Tibial nerve (tissue), 4 donors: ENCODE data around the gene GATAD1. TPM values are rescaled to one million over a fixed set of nuclear protein-coding genes. Genes with fewer than 3 reads are reported as not detected.

Experiments
- DNase-seq, 2 donors: peaks; one replicate each; pipeline ENCODE4 v3.0.0-alpha.2; 2019; ENCODE audit warnings: low spot score in 2 of 2
- H3K27ac ChIP-seq, 4 donors: fragments of 200-600 bp; sonication (generic) in 3 of 4; one replicate each; pipeline ENCODE4 v1.5.1; 2017 to 2019; ENCODE audit warnings: mild to moderate bottlenecking in 1 of 4
- H3K27me3 ChIP-seq, 2 donors: fragments of 200-600 bp; sonication (generic) in 1 of 2; one replicate each; pipeline versions ENCODE4 v1.5.1 to v1.6.0; 2017 to 2019
- H3K36me3 ChIP-seq, 3 donors: fragments of 200-600 bp; sonication (generic); one replicate each; pipeline ENCODE4 v1.5.1; 2018 to 2019
- H3K4me1 ChIP-seq, 4 donors: fragments of 200-600 bp; sonication (generic) in 3 of 4; one replicate each; pipeline ENCODE4 v1.5.1; 2017 to 2019
- H3K4me3 ChIP-seq, 4 donors: fragments of 200-600 bp; sonication (generic) in 3 of 4; one replicate each; pipeline ENCODE4 v1.5.1; 2017 to 2019; ENCODE audit warnings: mild to moderate bottlenecking in 1 of 4, moderate library complexity in 1 of 4
- H3K9me3 ChIP-seq, 4 donors: fragments of 200-600 bp; sonication (generic) in 3 of 4; one replicate each; pipeline ENCODE4 v1.5.1; 2017 to 2019
- EP300 ChIP-seq, 2 donors: sonication (generic); formaldehyde crosslinking; IDR thresholded peaks; one replicate each; pipeline ENCODE4 v1.6.1; 2017; ENCODE audit warnings: antibody characterized with exemption in 2 of 2, mild to moderate bottlenecking in 1 of 2
- POLR2A ChIP-seq, 2 donors: fragments of 450-650 bp; IDR thresholded peaks; one replicate each; pipeline ENCODE4 v1.6.1; 2017; ENCODE audit warnings: antibody characterized with exemption in 2 of 2, mild to moderate bottlenecking in 2 of 2, moderate library complexity in 2 of 2
- WGBS, 2 donors: methylation state at CpG; one replicate each; pipeline ENCODE4 v1.1.5; 2018; 5-methylcytosine and 5-hydroxymethylcytosine counted together
- total RNA-seq, 4 donors: library from RNA; depleted of rRNA; stranded (reverse); fragments of >200 nt; gene quantifications; one replicate each; pipeline ENCODE4 v1.1.0, GENCODE V29; 2016
- TF ChIP-seq, protein P1 (sequence below), 5 experiments: fragments of 200-600 bp in 3 of 5; fragments of 450-650 bp in 2 of 5; sonication (generic) in 3 of 5; IDR thresholded peaks; one replicate each; pipeline ENCODE4 v1.5.1; 2016 to 2019; ENCODE audit warnings: antibody characterized with exemption in 5 of 5, mild to moderate bottlenecking in 3 of 5, moderate library complexity in 2 of 5

GATAD1 gene
- total RNA-seq, 4 donors from 2014 or later: 46.8 to 91.2 (median 55.9) TPM

DNA sequence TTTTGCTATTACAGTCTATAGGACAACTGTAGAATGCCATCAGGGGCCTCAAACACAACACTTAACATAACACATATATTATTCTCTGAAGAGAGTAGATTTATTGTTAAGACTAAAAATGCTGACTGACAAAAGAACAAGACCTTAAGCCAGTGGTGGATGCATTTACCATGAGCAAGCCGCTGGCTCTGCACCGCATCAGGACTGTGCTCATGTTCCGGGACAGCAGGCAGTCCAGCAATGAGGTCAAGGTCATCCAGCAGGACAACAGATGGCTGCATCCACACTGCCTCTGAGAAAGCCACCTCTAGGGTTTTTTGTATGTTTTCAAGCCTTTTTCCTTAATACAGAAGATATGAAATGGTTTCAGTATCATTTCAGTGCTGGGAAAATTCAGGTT, 57.3 kb downstream of the GATAD1 start:
- H3K4me1 ChIP-seq: no peaks in the 10 kb centered on the region
- H3K27ac ChIP-seq: no peak overlapping the region
- no peak for DNase-seq
- H3K27me3 ChIP-seq: no peaks in the 10 kb centered on the region
- no peaks in the 10 kb centered on the region for H3K9me3 ChIP-seq
- peaks cover 0 to 82% (median 0%) of the 10 kb centered on the region in 3 donors for H3K36me3 ChIP-seq
- 83 to 86% methylated on average over 3 of the region's 3 CpGs for WGBS, 2 donors
- H3K4me3 ChIP-seq: no peak overlapping the region
- TF ChIP-seq POLR2A (IDR thresholded peaks at IDR 0.05) (no peak), EP300 (IDR thresholded peaks at IDR 0.05) (no peak)
- TF ChIP-seq, protein P1, sequence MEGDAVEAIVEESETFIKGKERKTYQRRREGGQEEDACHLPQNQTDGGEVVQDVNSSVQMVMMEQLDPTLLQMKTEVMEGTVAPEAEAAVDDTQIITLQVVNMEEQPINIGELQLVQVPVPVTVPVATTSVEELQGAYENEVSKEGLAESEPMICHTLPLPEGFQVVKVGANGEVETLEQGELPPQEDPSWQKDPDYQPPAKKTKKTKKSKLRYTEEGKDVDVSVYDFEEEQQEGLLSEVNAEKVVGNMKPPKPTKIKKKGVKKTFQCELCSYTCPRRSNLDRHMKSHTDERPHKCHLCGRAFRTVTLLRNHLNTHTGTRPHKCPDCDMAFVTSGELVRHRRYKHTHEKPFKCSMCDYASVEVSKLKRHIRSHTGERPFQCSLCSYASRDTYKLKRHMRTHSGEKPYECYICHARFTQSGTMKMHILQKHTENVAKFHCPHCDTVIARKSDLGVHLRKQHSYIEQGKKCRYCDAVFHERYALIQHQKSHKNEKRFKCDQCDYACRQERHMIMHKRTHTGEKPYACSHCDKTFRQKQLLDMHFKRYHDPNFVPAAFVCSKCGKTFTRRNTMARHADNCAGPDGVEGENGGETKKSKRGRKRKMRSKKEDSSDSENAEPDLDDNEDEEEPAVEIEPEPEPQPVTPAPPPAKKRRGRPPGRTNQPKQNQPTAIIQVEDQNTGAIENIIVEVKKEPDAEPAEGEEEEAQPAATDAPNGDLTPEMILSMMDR (IDR thresholded peaks at IDR 0.05): no peak

DNA sequence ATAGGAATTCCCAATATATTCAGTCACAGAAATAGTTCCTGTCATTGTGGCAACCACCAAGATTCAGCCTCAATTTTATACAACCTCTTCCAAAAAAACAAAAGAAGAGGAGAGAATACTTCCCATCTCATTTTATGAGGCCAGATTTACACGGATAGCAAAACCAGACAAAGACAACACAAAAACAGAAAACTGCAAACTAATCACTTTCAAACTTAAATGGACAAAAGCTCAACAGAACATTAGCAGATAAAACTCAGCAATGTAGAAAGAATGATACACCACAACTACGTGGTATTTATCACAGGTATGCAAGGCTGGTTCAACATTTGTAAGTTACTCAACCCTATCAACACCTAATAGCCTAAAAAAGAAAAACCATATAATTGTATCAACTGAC, 59.1 kb downstream of the GATAD1 start:
- H3K4me3 ChIP-seq: no peak overlapping the region
- H3K27me3 ChIP-seq: no peaks in the 10 kb centered on the region
- TF ChIP-seq, protein P1 (IDR thresholded peaks at IDR 0.05): no peak
- TF ChIP-seq EP300 (IDR thresholded peaks at IDR 0.05): no peak
- TF ChIP-seq POLR2A (IDR thresholded peaks at IDR 0.05): no peak
- peaks cover 0 to 78% (median 0%) of the 10 kb centered on the region in 3 donors for H3K36me3 ChIP-seq
- no peak for DNase-seq
- H3K4me1 ChIP-seq: no peaks in the 10 kb centered on the region
- WGBS, 2 donors: 80 to 81% methylated on average over 2 of the region's 2 CpGs
- no peak overlapping the region for H3K27ac ChIP-seq
- no peaks in the 10 kb centered on the region for H3K9me3 ChIP-seq

DNA sequence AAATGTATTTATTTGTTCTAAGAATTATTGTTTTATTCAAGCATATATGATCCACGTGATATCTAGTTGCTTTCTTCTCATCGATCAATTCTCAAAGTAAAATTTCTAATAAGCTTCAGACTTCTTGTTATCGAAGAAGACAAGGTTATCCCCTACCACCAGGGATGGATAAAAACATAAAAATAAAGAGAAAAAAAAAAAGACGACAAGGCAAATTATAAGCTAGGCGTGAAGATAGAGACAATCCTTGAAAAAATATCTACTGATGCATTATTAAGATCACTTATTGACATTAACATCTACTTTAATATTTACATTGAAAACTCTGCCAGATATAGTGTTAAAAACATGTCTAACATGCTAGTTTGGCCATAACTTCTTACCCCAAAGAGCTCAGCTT, 61.7 kb downstream of the GATAD1 start:
- H3K9me3 ChIP-seq: no peaks in the 10 kb centered on the region
- DNase-seq: no peak
- no peaks in the 10 kb centered on the region for H3K4me1 ChIP-seq
- no peaks in the 10 kb centered on the region for H3K27me3 ChIP-seq
- no peak overlapping the region for H3K27ac ChIP-seq
- no peak overlapping the region for H3K4me3 ChIP-seq
- H3K36me3 ChIP-seq: peaks cover 0 to 75% (median 0%) of the 10 kb centered on the region in 3 donors
- 95 to 96% methylated on average over 5 of the region's 5 CpGs for WGBS, 2 donors
- TF ChIP-seq POLR2A (IDR thresholded peaks at IDR 0.05): no peak
- no peak for TF ChIP-seq EP300 (IDR thresholded peaks at IDR 0.05)
- TF ChIP-seq, protein P1 (IDR thresholded peaks at IDR 0.05): no peak

Other genes with a start within 250 kb of the GATAD1 start
- gene KRIT1, start 201.6 kb upstream of the GATAD1 start, total RNA-seq: 100 to 1,000 TPM in 1 of 4 donors, 10 to 100 TPM in 3; 64.2 to 148 (median 74.5) TPM
- gene ANKIB1, start 201.5 kb upstream of the GATAD1 start, total RNA-seq: 10 to 100 TPM; 27.1 to 38.1 (median 36.8) TPM
- gene ERVW-1, start 30.5 kb downstream of the GATAD1 start, total RNA-seq: not detected
- gene PEX1, start 81.0 kb downstream of the GATAD1 start, total RNA-seq: 10 to 100 TPM; 18.4 to 24.6 (median 20.7) TPM
- gene RBM48, start 81.3 kb downstream of the GATAD1 start, total RNA-seq: 10 to 100 TPM in 3 of 4 donors, 1 to 10 TPM in 1; 8.5 to 16.3 (median 12.8) TPM
- gene FAM133B, start 142.9 kb downstream of the GATAD1 start, total RNA-seq: 10 to 100 TPM; 12.6 to 26.4 (median 22.9) TPM